Stimulated activated CD4-positive, alpha-beta T cell treated with anti-CD3 and anti-CD28 coated beads, TNF-alpha, amount 100 ng/mL, for 24 hours (primary cell): Measurements from ENCODE around the gene TSGA10IP.

Source experiments
- DNase-seq, 3 experiments: peaks; one replicate each; pipeline ENCODE4 v3.0.0-alpha.2; 2020; ENCODE audit warnings: low read depth in 3 of 3

TSGA10IP gene

GRCh38 chr11:66006134-66006890, 61.0 kb downstream of the TSGA10IP start:
- DNase-seq, result no peak

GRCh38 chr11:66006891-66007176, 61.6 kb downstream of the TSGA10IP start:
- no peak for DNase-seq

- DNase-seq, result no peak
These were observed 61.9 kb downstream of the TSGA10IP start for GRCh38 chr11:66007201-66007634.

GRCh38 chr11:66008095-66008467, 62.8 kb downstream of the TSGA10IP start:
- DNase-seq, result no peak

- no peak for DNase-seq
These were observed 63.3 kb downstream of the TSGA10IP start for GRCh38 chr11:66008468-66009101.
